AG09319 (cell line): ENCODE measurements around the gene ADAM22.
A peak's percentile ranks its signal among the peaks of the same experiment; 100 is the strongest.
"Not testable (repeated sequence)": the region's sequence is repeated elsewhere in the genome, so short reads cannot be mapped to it uniquely, and the experiment has no call there.

Experiments
- DNase-seq: peaks from one replicate; pipeline ENCODE4 v3.0.0-alpha.2; 2010; ENCODE audit warnings: low read depth; ENCODE audit errors: extremely low read depth
- TF ChIP-seq, protein P1 (sequence below): IDR thresholded peaks from 2 replicates; pipeline ENCODE4 v1.5.1; 2011; ENCODE audit warnings: low read depth, mild to moderate bottlenecking, inconsistent platforms, low read length, moderate library complexity

Gene ADAM22

DNA sequence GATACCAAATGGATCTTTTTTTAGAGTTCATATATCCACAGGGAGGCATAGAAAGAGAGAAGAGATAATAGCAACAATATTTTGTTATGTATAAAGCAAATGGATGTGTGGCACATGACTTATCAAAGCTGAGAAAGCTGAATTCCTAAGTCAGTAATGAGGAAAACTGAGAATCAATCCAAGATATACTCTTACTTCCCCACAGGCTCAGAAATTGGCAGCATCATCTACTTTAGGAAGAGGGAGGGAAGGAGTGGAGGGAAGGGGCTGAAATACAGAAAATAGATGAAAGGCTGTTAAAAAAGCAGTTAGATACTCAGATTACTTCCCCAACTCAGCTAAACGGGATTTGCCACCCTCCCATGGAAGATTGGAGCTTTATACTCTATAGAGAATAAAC lies 222.3 kb downstream of the ADAM22 start:
- TF ChIP-seq, protein P1, sequence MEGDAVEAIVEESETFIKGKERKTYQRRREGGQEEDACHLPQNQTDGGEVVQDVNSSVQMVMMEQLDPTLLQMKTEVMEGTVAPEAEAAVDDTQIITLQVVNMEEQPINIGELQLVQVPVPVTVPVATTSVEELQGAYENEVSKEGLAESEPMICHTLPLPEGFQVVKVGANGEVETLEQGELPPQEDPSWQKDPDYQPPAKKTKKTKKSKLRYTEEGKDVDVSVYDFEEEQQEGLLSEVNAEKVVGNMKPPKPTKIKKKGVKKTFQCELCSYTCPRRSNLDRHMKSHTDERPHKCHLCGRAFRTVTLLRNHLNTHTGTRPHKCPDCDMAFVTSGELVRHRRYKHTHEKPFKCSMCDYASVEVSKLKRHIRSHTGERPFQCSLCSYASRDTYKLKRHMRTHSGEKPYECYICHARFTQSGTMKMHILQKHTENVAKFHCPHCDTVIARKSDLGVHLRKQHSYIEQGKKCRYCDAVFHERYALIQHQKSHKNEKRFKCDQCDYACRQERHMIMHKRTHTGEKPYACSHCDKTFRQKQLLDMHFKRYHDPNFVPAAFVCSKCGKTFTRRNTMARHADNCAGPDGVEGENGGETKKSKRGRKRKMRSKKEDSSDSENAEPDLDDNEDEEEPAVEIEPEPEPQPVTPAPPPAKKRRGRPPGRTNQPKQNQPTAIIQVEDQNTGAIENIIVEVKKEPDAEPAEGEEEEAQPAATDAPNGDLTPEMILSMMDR: no peak
- no peak for DNase-seq

DNA sequence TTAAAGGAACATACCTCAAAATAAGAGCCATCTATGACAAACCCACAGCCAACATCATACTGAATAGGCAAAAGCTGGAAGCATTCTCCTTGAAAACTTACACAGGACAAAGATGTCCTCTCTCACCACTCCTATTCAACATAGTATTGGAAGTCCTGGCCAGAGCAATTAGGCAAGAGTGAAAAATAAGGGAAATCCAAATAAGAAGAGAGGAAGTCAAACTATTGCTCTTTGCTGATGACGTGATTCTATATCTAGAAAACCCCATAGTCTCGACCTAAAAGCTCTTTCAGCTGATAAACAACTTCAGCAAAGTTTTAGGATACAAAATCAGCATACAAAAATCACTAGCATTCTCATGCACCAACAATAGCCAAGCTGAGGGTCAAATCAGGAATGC lies 225.7 kb downstream of the ADAM22 start:
- DNase-seq: not testable (repeated sequence)

DNA sequence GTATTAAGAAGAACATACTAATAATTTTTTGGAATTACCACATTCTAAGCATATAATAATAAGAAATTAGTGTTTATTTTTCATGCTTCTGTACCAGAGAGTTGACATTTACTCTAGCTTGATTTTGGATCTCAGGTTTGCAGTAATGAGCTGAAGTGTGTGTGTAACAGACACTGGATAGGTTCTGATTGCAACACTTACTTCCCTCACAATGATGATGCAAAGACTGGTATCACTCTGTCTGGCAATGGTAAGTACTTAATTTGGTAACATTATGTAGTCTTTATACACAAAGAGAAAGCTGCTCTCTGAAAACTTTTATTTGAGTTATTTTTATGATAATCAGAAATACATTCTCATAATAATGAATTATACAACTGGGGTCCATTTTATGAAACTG lies 231.6 kb downstream of the ADAM22 start:
- no peak for DNase-seq
- TF ChIP-seq, protein P1: no peak

DNA sequence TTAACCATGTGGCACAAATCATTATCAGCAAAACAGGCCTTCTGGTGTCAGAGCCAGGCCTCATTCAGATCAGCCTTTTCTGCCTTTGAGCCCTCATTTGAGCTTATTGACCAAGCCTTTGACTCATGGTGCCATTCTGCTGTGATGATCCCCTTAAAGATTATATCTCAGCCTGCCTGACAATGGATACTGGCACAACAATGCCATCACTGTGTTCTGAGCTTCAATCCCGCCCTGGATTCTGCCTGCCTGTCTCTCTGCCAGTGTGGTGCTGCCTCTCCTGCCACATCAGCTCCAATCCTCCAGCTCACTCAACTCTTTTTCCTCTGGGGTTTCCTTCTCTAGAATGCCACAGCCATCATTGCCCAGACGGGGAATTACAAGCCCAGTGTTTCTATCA lies 233.2 kb downstream of the ADAM22 start:
- TF ChIP-seq, protein P1: no peak
- DNase-seq: no peak

DNA sequence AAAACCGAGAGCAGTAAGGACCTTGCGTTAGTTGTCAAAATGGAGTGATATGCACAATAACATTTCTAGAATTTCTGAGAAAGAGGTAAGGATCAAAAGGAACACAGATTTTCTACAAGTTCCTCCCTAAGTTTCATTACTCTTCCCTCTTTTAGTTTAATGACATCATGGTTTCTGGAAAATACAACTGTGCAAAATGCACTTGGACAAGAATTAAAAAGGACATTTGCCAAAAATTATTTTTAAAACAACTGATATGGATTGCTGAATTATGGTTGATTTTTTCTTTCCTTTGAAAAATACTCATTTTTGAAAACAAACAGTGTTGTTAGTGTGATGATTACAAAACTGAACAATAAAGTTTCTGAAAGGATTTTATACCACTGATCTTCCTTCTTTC lies 233.7 kb downstream of the ADAM22 start:
- DNase-seq: no peak
- TF ChIP-seq, protein P1: no peak

DNA sequence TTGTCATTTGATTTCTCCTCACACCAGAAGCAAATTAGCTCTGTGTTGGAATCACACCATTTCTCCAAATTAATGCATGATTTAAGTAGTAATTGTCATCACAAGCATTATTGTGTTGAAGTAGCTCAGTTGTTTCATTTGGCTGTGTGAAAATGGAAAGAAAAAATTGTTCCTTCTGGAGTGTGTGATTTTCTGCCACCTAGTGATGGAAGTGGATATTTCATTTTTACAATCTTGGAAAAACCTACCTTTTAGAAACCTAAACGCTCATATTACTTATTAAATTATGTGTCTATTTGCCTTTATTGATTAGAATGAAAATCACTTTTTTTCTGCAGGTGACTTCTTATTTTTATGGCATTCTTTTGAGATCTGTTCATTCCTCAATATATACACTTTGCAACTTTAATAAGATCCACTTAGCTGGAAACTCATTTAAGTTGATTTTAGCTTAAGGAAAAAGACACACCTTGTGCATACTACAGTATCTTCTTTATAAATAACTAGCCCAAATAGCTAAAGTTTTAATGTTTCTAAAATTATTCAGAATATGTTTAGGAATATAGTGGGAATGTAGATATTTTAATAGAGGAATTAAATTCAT lies 235.8 kb downstream of the ADAM22 start:
- DNase-seq: no peak
- TF ChIP-seq, protein P1: peak; percentile 58

DNA sequence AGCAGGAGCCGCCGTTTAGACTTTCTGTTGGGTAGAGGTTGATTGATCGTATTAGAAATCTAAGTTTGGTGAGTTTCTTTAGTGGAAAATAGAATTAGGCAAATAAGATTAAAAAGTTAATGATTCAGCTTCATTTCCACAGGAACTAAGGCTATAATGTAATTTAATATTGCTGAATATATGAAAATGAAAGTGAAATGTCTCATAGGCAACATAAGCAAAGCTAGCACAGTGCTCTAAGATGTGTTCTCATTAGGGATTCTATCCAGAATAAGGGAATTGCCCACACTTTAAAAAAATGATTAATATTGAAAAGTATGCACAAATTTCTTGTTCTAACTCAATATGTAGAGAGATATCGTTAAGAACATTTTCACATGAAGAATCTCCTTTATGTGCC lies 238.8 kb downstream of the ADAM22 start:
- DNase-seq: no peak
- TF ChIP-seq, protein P1: no peak

DNA sequence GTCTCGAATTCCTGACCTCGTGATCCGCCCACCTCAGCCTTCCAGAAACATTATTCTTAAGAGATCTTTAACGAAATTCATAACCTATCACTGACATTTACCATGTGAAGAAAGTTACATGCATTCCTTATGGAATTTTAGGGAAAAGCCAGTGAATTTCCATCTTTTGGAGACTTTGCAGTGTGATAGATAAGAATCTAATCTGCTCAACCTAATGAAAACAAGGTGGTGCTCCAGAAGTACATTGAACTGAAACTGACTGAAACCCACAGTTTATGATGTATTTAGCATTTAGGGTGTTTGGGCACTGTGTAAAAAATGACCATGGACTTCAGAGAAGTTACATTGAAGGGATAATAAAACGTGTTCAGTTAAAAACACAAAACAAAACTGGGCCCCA lies 242.1 kb downstream of the ADAM22 start:
- DNase-seq: no peak
- TF ChIP-seq, protein P1: no peak
